ENCODE measurements around the gene ANKRD66.
A peak's percentile ranks its signal among the peaks of the same experiment; 100 is the strongest.

ANKRD66 gene

GRCh38 chr6:46760925-46761324 lies 14.2 kb downstream of the ANKRD66 start (continued):
- TF ChIP-seq ZBTB8A (tag by site-specific recombination; IDR thresholded peaks at IDR 0.05) (no peak), ZNF169 (tag by site-specific recombination; IDR thresholded peaks at IDR 0.05) (no peak), KLF16 (tag by site-specific recombination; IDR thresholded peaks at IDR 0.05) (no peak), ZFHX2 (tag by site-specific recombination; conservative IDR thresholded peaks at IDR 0.05) (no peak), ZNF692 (tag by site-specific recombination; IDR thresholded peaks at IDR 0.05) (no peak), MZF1 (tag by site-specific recombination; IDR thresholded peaks at IDR 0.05; ENCODE audit: borderline replicate concordance) (no peak), RBAK (tag by site-specific recombination; IDR thresholded peaks at IDR 0.05) (no peak), ZNF184 (tag by site-specific recombination; IDR thresholded peaks at IDR 0.05) (no peak), ZNF366 (tag by site-specific recombination; conservative IDR thresholded peaks at IDR 0.05) (peak; percentile 85), ZNF629 (tag by site-specific recombination; IDR thresholded peaks at IDR 0.05) (peak; percentile 90), ZNF768 (tag by site-specific recombination; IDR thresholded peaks at IDR 0.05) (no peak), ZNF211 (tag by site-specific recombination; IDR thresholded peaks at IDR 0.05; ENCODE audit: low read depth) (no peak), ZNF664 (tag by site-specific recombination; IDR thresholded peaks at IDR 0.05) (no peak), ZNF747 (tag by site-specific recombination; IDR thresholded peaks at IDR 0.05) (no peak), ZNF645 (tag by site-specific recombination; IDR thresholded peaks at IDR 0.05) (no peak), INSM2 (tag by site-specific recombination; IDR thresholded peaks at IDR 0.05) (0 out of 2 replicates have a peak, but pooled peaks have one; percentile 20), ZNF843 (tag by site-specific recombination; IDR thresholded peaks at IDR 0.05) (peak; percentile 84), ZNF626 (tag by site-specific recombination; IDR thresholded peaks at IDR 0.05) (no peak), ZSCAN30 (tag by site-specific recombination; IDR thresholded peaks at IDR 0.05) (no peak), ZNF704 (tag by site-specific recombination; IDR thresholded peaks at IDR 0.05) (no peak), ZNF266 (tag by site-specific recombination; IDR thresholded peaks at IDR 0.05; ENCODE audit: low read depth) (no peak), ZNF239 (tag by site-specific recombination; IDR thresholded peaks at IDR 0.05) (peak; percentile 96), ZBTB10 (tag by site-specific recombination; IDR thresholded peaks at IDR 0.05) (no peak), ZNF221 (tag by site-specific recombination; IDR thresholded peaks at IDR 0.05; ENCODE audit: borderline replicate concordance) (no peak), KLF9 (tag by site-specific recombination; IDR thresholded peaks at IDR 0.05; ENCODE audit: low read depth) (no peak), ZNF488 (tag by site-specific recombination; IDR thresholded peaks at IDR 0.05) (no peak), ZNF549 (tag by site-specific recombination; IDR thresholded peaks at IDR 0.05) (no peak), OSR2 (tag by site-specific recombination; IDR thresholded peaks at IDR 0.05) (peak; percentile 44; the same call in 1 of the 2 replicates), ZNF223 (tag by site-specific recombination; IDR thresholded peaks at IDR 0.05) (no peak), GLIS1 (tag by site-specific recombination; IDR thresholded peaks at IDR 0.05) (no peak), ZFP69B (tag by site-specific recombination; IDR thresholded peaks at IDR 0.05) (no peak), BCL6B (tag by site-specific recombination; IDR thresholded peaks at IDR 0.05) (no peak), ZNF654 (tag by site-specific recombination; IDR thresholded peaks at IDR 0.05; ENCODE audit: low read depth) (no peak)
